Thyroid gland (tissue), 4 donors: ENCODE results near the gene SREBF1. TPM values are rescaled to one million over a fixed set of nuclear protein-coding genes. Genes with fewer than 3 reads are reported as not detected.

Source experiments
- DNase-seq, 2 donors: peaks; one replicate each; pipeline ENCODE4 v3.0.0-alpha.2; 2019
- H3K27ac ChIP-seq, 3 donors: fragments of 200-600 bp; sonication (generic); 1 replicate in 2 of 3; 2 replicates in 1 of 3; pipeline ENCODE4 v1.5.1; 2016 to 2019; ENCODE audit warnings: mild to moderate bottlenecking in 1 of 3, moderate library complexity in 1 of 3
- H3K27me3 ChIP-seq: fragments of 200-600 bp; sonication (generic); one replicate; pipeline ENCODE4 v1.5.1; 2019
- H3K36me3 ChIP-seq, 2 donors: fragments of 200-600 bp; sonication (generic); one replicate each; pipeline ENCODE4 v1.5.1; 2016 to 2019
- H3K4me1 ChIP-seq, 2 donors: fragments of 200-600 bp; sonication (generic); one replicate each; pipeline ENCODE4 v1.5.1; 2017 to 2019
- H3K4me3 ChIP-seq, 3 donors: fragments of 200-600 bp; sonication (generic); replicated peaks in 1 of 3; 1 replicate in 2 of 3; 2 replicates in 1 of 3; pipeline ENCODE4 v1.5.1; 2016; ENCODE audit warnings: mild to moderate bottlenecking in 1 of 3
- H3K9me3 ChIP-seq: fragments of 200-600 bp; sonication (generic); one replicate; pipeline ENCODE4 v1.5.1; 2017
- POLR2A ChIP-seq, 2 donors: fragments of 450-650 bp; IDR thresholded peaks; one replicate each; pipeline ENCODE4 v1.6.1; 2017; ENCODE audit warnings: antibody characterized with exemption in 2 of 2, mild to moderate bottlenecking in 2 of 2, moderate library complexity in 1 of 2
- WGBS, 2 donors: methylation state at CpG; one replicate each; pipeline ENCODE4 v1.1.5; 2017; 5-methylcytosine and 5-hydroxymethylcytosine counted together
- intact Hi-C: fragments of 100-400 bp; cut with DNase I; formaldehyde crosslinking; loops from one replicate; pipeline ENCODE4 v1.15.1; 2023
- total RNA-seq, 4 donors: library from RNA; depleted of rRNA; stranded (reverse); fragments of >200 nt; gene quantifications; one replicate each; pipeline ENCODE4 v1.2.3, GENCODE V29; 2016
- TF ChIP-seq, protein P1 (sequence below), 6 experiments: fragments of 200-600 bp in 3 of 6; fragments of 450-650 bp in 3 of 6; sonication (generic) in 3 of 6; IDR thresholded peaks; one replicate each; pipeline ENCODE4 v1.5.1; 2016 to 2019; ENCODE audit warnings: antibody characterized with exemption in 6 of 6, mild to moderate bottlenecking in 2 of 6, inconsistent platforms in 1 of 6, moderate library complexity in 1 of 6

Gene SREBF1
- total RNA-seq, 4 donors from 2014 or later: 44.6 to 89.4 (median 63.0) TPM

DNA sequence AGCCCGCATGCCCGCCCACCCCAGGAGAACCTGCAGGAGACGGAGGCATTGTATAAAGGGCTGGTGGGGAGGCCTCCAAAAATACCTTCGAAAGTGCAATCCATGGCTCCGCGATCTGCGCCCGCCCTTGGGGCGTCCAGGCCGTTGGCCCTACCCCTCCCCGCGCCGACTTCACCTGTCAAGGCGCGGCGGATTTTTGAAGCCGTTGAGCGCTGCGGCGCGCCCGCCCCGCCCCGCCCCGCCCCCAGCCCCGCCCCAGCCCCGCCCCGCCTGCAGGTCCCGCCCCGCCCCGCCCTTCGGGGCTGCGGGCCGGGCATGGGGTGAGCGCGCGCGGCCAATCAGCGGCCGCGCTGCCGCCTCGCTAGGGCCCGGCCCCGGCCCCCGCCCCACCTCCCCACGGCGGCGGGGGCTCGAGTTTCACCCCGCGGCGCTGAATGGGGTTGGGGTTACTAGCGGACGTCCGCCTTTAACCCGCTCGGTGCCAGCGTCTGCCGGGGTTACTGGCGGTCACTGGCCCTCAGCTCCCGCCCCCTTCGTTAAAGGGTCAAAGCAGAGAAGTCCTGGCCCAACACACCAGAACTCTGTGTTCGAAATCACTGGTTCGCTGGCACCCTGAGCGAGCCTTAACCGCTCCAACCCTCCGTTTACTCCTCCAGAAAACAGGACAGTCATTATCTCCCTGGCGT, 13.2 kb downstream of the SREBF1 start:
- DNase-seq: peak; percentile 86 to 88
- 2 to 4% methylated on average over 22 to 25 of the region's 69 CpGs for WGBS, 2 donors
- Histone ChIP-seq H3K4me3 (peak overlapping the region in 1 of 3 donors; percentile 40), H3K27me3 (no peaks in the 10 kb centered on the region), H3K27ac (peak overlapping the region; percentile 85 to 91 (median 90)), H3K9me3 (no peaks in the 10 kb centered on the region), H3K36me3 (peaks cover 7 to 16% of the 10 kb centered on the region in 2 donors), H3K4me1 (peaks cover 41 to 68% of the 10 kb centered on the region in 2 donors)
- intact Hi-C loops: no loop called here
- peak in 1 of 2 donors; percentile 48 for TF ChIP-seq POLR2A (IDR thresholded peaks at IDR 0.05)
- TF ChIP-seq, protein P1, sequence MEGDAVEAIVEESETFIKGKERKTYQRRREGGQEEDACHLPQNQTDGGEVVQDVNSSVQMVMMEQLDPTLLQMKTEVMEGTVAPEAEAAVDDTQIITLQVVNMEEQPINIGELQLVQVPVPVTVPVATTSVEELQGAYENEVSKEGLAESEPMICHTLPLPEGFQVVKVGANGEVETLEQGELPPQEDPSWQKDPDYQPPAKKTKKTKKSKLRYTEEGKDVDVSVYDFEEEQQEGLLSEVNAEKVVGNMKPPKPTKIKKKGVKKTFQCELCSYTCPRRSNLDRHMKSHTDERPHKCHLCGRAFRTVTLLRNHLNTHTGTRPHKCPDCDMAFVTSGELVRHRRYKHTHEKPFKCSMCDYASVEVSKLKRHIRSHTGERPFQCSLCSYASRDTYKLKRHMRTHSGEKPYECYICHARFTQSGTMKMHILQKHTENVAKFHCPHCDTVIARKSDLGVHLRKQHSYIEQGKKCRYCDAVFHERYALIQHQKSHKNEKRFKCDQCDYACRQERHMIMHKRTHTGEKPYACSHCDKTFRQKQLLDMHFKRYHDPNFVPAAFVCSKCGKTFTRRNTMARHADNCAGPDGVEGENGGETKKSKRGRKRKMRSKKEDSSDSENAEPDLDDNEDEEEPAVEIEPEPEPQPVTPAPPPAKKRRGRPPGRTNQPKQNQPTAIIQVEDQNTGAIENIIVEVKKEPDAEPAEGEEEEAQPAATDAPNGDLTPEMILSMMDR (IDR thresholded peaks at IDR 0.05): no peak

GRCh38 chr17:17822616-17823015, 14.2 kb downstream of the SREBF1 start:
- Histone ChIP-seq H3K4me1 (peaks cover 41 to 66% of the 10 kb centered on the region in 2 donors), H3K36me3 (peaks cover 9 to 24% of the 10 kb centered on the region in 2 donors), H3K9me3 (no peaks in the 10 kb centered on the region), H3K27me3 (no peaks in the 10 kb centered on the region), H3K27ac (peak overlapping the region; percentile 14 to 64 (median 52)), H3K4me3 (peak overlapping the region in 1 of 3 donors; percentile 40)
- WGBS, 2 donors: 53 to 60% methylated on average over 1 to 3 of the region's 3 CpGs
- DNase-seq: no peak
- intact Hi-C loops: no loop called here
- TF ChIP-seq, protein P1 (IDR thresholded peaks at IDR 0.05): no peak
- no peak for TF ChIP-seq POLR2A (IDR thresholded peaks at IDR 0.05)

DNA sequence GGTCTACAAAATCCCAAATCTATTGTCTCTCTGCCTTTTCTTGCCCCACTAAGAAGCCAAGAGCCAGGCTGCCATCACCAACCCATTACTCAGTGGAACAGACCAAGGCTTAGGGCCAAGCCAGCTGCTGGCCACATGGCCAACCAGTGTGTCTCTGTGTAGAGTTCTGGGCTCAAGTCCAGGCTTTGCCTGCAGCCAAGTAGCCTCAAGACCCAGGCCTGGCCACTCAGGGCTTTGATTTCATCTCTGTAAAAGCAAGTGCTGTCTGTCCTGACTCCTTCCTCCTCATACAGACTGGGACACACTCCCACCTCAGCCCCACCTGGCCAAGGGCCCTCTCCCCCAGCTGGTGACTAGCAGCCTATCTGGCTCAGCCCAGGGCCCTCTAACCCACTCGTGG, 14.6 kb downstream of the SREBF1 start:
- intact Hi-C loops: no loop called here
- H3K36me3 ChIP-seq: peaks cover 13 to 28% of the 10 kb centered on the region in 2 donors
- peak; percentile 73 for DNase-seq
- no peaks in the 10 kb centered on the region for H3K9me3 ChIP-seq
- peaks cover 41 to 66% of the 10 kb centered on the region in 2 donors for H3K4me1 ChIP-seq
- no peaks in the 10 kb centered on the region for H3K27me3 ChIP-seq
- peak overlapping the region; percentile 14 to 64 (median 52) for H3K27ac ChIP-seq
- whole genome bisulfite sequencing, 2 donors: 20% methylated on average over 1 of the region's 1 CpG; no CpG with 5 or more reads in 1 of the 2 donors
- peak in 1 of 2 donors; percentile 12 for TF ChIP-seq POLR2A (IDR thresholded peaks at IDR 0.05)
- TF ChIP-seq, protein P1 (IDR thresholded peaks at IDR 0.05): no peak
- H3K4me3 ChIP-seq: no peak overlapping the region

DNA sequence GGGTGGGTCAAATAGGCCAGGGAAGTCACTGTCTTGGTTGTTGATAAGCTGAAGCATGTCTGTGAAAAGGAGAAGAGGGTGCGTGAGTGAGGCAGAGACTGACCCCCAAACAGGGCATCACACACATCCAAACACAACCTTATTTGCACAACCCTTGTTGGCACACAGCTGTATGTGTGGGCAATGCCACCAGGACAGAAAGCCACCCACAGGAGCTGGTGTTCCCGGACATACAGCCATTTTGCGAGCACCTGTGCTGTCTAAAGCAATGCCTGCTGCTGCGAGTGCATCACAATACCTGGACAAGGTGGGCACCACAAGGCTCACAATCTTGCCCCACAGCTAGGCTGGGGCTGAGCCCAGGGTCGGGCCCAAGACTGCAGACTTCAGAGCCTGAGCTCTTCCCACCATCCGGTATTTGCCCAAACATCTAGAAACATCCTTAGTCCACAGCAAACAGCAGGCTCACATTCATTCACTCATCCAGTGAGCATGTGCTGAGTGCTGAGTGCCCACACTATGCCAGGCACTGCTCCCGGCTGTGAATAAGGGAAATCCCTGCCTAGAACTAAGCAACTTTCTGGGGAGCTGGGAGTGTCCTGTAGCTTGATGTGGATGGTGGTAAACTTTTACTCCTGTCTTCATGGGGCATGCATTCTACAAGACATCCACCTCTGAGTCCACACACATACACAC, 16.2 kb downstream of the SREBF1 start:
- Histone ChIP-seq H3K4me3 (no peak overlapping the region), H3K9me3 (no peaks in the 10 kb centered on the region), H3K27ac (no peak overlapping the region), H3K4me1 (peaks cover 33 to 57% of the 10 kb centered on the region in 2 donors), H3K36me3 (peaks cover 18 to 38% of the 10 kb centered on the region in 2 donors), H3K27me3 (no peaks in the 10 kb centered on the region)
- DNase-seq: no peak
- TF ChIP-seq, protein P1 (IDR thresholded peaks at IDR 0.05): no peak
- TF ChIP-seq POLR2A (IDR thresholded peaks at IDR 0.05): no peak
- 88 to 97% methylated on average over 7 of the region's 7 CpGs for WGBS, 2 donors
- intact Hi-C loops: no loop called here

- WGBS, 2 donors: 83 to 95% methylated on average over 9 to 10 of the region's 10 CpGs
- intact Hi-C loops: no loop called here
- no peaks in the 10 kb centered on the region for H3K27me3 ChIP-seq
- DNase-seq: no peak
- H3K36me3 ChIP-seq: peaks cover 18 to 39% of the 10 kb centered on the region in 2 donors
- H3K9me3 ChIP-seq: no peaks in the 10 kb centered on the region
- no peak overlapping the region for H3K27ac ChIP-seq
- H3K4me3 ChIP-seq: no peak overlapping the region
- TF ChIP-seq, protein P1 (IDR thresholded peaks at IDR 0.05): no peak
- no peak for TF ChIP-seq POLR2A (IDR thresholded peaks at IDR 0.05)
- peaks cover 27 to 57% of the 10 kb centered on the region in 2 donors for H3K4me1 ChIP-seq
Measured at GRCh38 chr17:17820046-17820445, 16.7 kb downstream of the SREBF1 start.
